OCI-LY1 (cell line): ENCODE data around the gene TSPYL6.

Experiments used
- CTCF ChIP-seq: fragments of 200-600 bp; sonication (generic), shearing (Covaris generic); IDR thresholded peaks from 2 replicates; pipeline ENCODE4 v1.5.1; 2017; ENCODE audit warnings: mild to moderate bottlenecking, antibody characterized with exemption, low read length, moderate library complexity, mixed read lengths
- EZH2 ChIP-seq: fragments of 200-600 bp; sonication (generic), shearing (Covaris generic); IDR thresholded peaks from 2 replicates; pipeline ENCODE4 v1.8.0; 2017; ENCODE audit warnings: borderline replicate concordance, mixed run types, mild to moderate bottlenecking, antibody characterized with exemption, low read length, moderate library complexity, mixed read lengths

DNA sequence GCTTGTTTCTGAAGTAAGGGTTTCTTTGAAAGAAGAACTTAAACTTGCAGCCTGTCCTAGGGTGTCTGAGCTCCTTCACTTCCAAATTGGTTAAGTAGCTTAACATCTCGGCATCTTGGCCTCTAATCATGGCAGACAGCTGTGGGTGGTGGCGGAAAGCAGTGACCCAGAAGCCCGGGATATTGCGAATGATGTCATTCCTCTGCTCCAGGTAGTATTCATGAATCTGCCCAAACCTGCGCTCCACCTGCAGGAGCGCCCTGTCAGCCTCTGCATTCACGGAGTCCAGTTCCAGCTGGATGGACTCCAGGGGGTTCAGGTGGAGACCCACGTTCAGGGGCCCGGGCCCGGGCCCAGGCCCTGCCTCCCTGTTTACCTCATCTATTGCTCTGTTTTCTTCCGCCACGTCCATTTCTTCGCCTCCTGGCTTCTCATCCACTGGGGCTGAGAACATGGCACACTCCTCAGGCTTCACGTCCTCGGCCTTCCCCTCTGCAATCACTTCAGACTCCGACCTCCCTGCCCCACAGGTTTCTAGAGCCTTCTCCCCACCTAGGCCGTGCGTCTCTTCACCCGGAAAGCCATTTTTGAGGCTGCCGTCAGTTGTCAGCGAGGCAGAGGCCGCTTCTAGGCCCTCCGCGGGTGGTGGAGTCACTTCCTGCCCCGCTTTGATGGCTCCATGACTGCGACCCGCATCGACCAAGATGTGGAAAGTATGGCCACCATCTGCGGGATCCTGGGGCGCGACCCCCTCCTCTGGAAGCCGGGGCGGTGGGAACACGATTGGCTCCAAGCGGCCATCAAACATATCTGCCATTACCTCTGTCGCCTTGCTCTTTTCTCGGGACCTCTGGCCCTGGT is 569 bp downstream of the TSPYL6 start:
- TF ChIP-seq EZH2 (no peak), CTCF (no peak)
